ENCODE data around the gene TBC1D24. TPM values are rescaled to one million over a fixed set of nuclear protein-coding genes. Genes with fewer than 3 reads are reported as not detected.

Gene TBC1D24
- 24.3 TPM for total RNA-seq

GRCh38 chr16:2474877-2475412, at the start of gene TBC1D24:
Gene TBC1D24, plus strand, starts transcription at chr16:2475127. Its CDS starts 21,022 bp downstream, at chr16:2496149.

GRCh38 chr16:2429034-2429770, 45.7 kb upstream of the TBC1D24 start, which contains the start of gene CCNF:
Gene CCNF, plus strand, starts transcription at chr16:2429447. Its CDS starts 35 bp downstream, at chr16:2429482.

GRCh38 chr16:2459647-2460390, 15.1 kb upstream of the TBC1D24 start, which contains the start of gene TEDC2:
Gene TEDC2, plus strand, starts transcription at chr16:2460109. Its CDS starts 36 bp downstream, at chr16:2460145.

GRCh38 chr16:2471016-2471652, 3.8 kb upstream of the TBC1D24 start, which contains the start of gene NTN3:
Gene NTN3, plus strand, starts transcription at chr16:2471297. Its CDS starts 405 bp downstream, at chr16:2471702.

GRCh38 chr16:2513405-2514332, 38.7 kb downstream of the TBC1D24 start, which contains the start of gene ATP6V0C:
Gene ATP6V0C, plus strand, starts transcription at chr16:2513952. Its CDS starts 152 bp downstream, at chr16:2514104.

GRCh38 chr16:2520097-2520783, 45.3 kb downstream of the TBC1D24 start, which contains the start of gene AMDHD2:
Gene AMDHD2, plus strand, starts transcription at chr16:2520371. Its CDS starts 88 bp downstream, at chr16:2520459.

GRCh38 chr16:2531371-2531695, 56.4 kb downstream of the TBC1D24 start, which contains the start of gene CEMP1:
Gene CEMP1, minus strand, starts transcription at chr16:2531408. Its CDS starts 335 bp downstream, at chr16:2531073.

GRCh38 chr16:2537451-2538379, 62.8 kb downstream of the TBC1D24 start, which contains the start of gene PDPK1:
Gene PDPK1, plus strand, starts transcription at chr16:2538021. Its CDS starts 92 bp downstream, at chr16:2538113.

Small RNAs within 50 kb of the gene (small RNA-seq; reads per million reads assigned to genes)
- gene AC093525.1 (ENCODE audit: low replicate concordance) (not detected), gene MIR3178 (ENCODE audit: low replicate concordance) (0.09 reads per million), gene MIR6768 (ENCODE audit: low replicate concordance) (not detected)

Other genes starting within 250 kb of the TBC1D24 start
- gene DNASE1L2, start 238.7 kb upstream of the TBC1D24 start, total RNA-seq, result 1.3 TPM
- 51.0 TPM for gene ECI1, start 223.5 kb upstream of the TBC1D24 start, total RNA-seq
- 78.3 TPM for gene RNPS1, start 207.0 kb upstream of the TBC1D24 start, total RNA-seq
- gene ABCA3, start 134.4 kb upstream of the TBC1D24 start, total RNA-seq, result 7.3 TPM
- 10.5 TPM for gene CCNF, start 45.7 kb upstream of the TBC1D24 start, total RNA-seq
- gene TEDC2, start 15.0 kb upstream of the TBC1D24 start, total RNA-seq, result 10.8 TPM
- 13.0 TPM for gene NTN3, start 3.8 kb upstream of the TBC1D24 start, total RNA-seq
- gene ATP6V0C, start 38.8 kb downstream of the TBC1D24 start, total RNA-seq, result 46.2 TPM
- gene AMDHD2, start 45.2 kb downstream of the TBC1D24 start, total RNA-seq, result 50.0 TPM
- gene CEMP1, start 56.3 kb downstream of the TBC1D24 start, total RNA-seq, result 1.1 TPM
- 31.5 TPM for gene PDPK1, start 62.9 kb downstream of the TBC1D24 start, total RNA-seq
- gene KCTD5, start 207.4 kb downstream of the TBC1D24 start, total RNA-seq, result 19.6 TPM
- 0.47 TPM for gene PRSS27, start 245.1 kb downstream of the TBC1D24 start, total RNA-seq